NCI-H345 (cell line): ENCODE measurements around the gene CMBL.
"Not testable (repeated sequence)": the region's sequence is repeated elsewhere in the genome, so short reads cannot be mapped to it uniquely, and the experiment has no call there.

Source experiments
- DNase-seq: peaks from one replicate; lab custom pipeline; 2025; lab: John Stamatoyannopoulos, UW

CMBL gene

GRCh38 chr5:10307206-10308148, at the start of gene CMBL:
Gene CMBL (minus strand): TSS chr5:10307902. CDS start chr5:10290762, 17,140 bp downstream.
- DNase-seq: peak; percentile 74

- peak; percentile 12 for DNase-seq
Observed at GRCh38 chr5:10355071-10355889, 47.6 kb upstream of the CMBL start.

DNA sequence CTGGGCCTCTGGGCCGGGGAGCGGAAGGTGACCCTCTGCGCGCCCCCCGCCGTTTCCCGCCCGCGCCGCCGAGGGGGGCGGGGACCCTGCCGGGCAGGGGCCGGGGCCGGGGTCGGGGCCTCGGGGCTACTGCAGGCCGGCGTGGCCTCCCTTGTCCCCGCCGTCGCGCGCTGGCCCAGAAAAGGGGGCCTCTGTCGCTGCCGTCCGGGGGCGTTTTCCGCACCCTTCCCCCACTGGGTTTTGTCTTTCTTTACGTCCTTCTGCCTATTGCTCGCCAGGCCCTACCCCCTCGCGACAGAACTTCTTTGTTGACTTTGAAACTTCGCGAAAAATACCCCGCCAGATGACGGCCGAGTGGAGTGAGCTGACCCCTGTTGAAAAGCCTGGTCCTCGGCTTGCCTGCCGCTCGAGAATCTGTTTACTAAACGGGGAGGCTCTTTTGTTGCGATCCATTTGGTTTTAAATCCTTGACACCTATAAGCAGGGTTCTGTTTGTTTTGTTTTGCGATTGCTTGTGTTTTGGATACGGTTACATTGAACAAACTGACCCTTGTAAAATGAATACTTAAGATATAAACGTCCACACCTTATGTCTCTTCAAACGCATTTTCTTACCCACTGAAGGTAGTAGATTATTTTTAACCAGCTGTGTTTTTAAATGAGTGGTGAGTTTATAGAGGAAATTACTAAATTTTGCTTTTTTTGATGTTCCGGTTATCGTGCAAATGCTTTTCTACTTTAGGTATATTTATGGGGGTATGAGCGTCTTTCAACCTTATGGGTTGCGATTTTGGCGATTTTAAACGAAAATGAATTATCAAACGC, 46.6 kb upstream of the CMBL start:
- peak; percentile 47 for DNase-seq

- peak; percentile 98 for DNase-seq
Observed at GRCh38 chr5:10353241-10354047, 45.7 kb upstream of the CMBL start, which contains the start of gene MARCHF6. Gene MARCHF6 (plus strand): TSS chr5:10353695. CDS start chr5:10353899, 204 bp downstream.

DNA sequence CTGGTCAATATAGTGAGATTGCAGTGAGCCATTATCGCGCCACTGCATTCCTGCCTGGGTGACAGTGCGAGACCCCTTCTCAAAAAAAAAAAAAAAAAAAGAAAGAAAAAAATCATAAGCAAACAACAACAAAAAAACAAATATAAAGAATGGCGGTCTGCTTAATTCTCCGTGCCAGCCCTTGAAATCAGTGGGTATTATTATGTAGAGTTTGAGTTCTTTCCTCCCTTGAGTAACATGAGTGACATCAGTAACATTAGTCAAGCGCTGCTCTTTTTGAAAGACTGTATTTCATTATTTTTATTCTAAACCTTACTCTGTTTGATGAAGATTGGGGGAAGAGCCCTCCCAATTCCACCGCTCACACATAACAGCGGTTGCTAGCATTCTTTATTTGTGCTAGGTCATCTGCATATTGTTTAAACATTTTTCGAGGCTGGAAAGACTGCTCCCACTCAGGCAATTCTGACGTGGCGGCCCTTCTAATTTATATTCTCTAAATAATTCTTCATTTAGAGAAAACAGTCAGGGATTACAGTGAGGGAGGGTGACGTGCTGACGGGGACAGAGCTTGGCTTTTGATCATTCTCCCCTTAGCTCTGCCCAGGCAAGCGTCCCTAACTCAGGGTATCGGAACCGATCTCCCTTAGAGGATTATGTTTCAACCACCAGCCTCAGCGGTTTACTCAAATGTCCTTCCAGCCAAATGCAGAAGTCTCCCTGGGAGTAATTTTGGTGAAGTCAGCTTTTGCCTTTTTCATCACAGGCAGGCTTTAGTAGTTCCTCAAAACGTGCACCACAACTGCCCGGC, 44.9 kb upstream of the CMBL start:
- DNase-seq: no peak

GRCh38 chr5:10351919-10352318, 44.2 kb upstream of the CMBL start:
- no peak for DNase-seq

GRCh38 chr5:10351199-10351905, 43.6 kb upstream of the CMBL start:
- peak; percentile 41 for DNase-seq

DNA sequence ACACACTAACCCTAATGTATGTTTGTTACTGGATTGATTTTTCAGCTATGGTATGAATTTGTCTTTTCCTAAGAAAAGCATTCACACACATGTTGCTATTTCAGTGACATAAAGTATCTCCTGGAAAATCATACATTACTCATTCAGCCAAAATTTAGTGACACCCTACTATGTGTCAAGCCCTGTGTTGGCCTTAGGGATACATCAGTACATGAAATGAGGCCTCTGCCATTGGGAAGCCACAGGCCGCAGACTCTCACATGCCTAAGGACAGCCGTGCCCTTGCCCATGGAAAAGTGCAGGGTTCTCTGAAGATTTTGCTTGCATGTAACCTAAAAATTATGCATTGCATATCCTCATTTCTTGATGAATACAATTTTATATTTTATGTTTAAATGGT, 40.6 kb upstream of the CMBL start:
- no peak for DNase-seq

DNA sequence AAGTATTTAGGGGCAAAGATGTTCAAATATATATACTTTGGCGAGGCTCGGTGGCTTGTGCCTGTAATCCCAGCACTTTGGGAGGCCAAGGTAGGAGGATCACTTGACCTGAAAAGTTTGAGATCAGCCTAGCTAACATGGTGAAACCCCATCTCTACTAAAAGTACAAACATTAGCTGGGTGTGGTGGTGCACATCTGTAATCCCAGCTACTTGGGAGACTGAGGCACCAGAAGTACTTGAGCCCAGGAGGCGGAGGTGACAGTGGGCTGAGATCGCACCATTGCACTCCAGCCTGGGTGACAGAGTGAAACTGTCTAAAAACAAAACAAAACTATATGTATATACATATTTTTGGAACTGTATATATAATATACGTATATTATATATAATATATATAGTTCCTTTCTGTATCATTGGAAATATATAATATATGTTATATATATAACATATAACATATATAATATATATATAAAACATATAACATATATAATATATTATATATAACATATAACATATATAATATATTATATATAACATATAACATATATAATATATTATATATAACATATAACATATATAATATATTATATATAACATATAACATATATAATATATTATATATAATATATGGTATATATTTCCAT, 36.9 kb upstream of the CMBL start:
- not testable (repeated sequence) for DNase-seq

DNA sequence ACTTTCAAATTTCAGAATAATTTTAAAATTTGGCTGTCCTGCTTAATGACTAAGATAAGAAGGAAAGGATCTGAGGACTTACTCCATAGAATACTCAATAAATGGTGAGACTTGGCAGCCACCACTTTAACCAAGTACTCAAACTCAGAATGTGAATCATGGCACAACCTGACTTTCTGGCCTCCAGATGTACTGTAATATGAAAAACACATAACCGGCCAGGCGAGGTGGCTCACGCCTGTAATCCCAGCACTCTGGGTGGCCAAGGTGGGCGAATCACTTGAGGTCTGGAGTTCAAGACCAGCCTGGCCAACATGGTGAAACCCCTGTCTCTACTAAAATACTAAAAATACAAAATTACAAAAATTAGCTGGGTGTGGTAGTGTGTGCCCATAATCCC, 35.8 kb upstream of the CMBL start:
- DNase-seq: no peak

DNA sequence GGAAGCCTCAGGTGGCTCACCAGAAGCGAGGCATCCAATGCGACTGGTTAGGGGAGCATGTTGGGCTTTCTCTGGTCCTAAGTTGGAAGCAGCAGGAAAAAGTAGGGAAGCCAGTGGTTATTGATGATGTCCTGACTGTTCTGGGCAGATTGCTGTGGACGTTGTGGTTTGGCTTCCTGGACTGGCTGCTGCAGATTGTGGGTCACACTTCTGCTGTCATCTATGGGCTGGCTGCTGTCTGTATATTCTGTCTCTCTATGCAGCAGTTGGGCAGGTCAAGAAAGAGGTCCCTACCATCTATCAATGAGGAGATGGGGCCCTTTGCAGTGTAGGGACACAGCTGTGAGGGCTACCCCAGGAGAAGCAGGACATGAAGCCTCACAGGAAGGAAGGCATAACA, 32.3 kb upstream of the CMBL start:
- DNase-seq: no peak

GRCh38 chr5:10339058-10339811, 31.5 kb upstream of the CMBL start:
- peak; percentile 93 for DNase-seq

DNA sequence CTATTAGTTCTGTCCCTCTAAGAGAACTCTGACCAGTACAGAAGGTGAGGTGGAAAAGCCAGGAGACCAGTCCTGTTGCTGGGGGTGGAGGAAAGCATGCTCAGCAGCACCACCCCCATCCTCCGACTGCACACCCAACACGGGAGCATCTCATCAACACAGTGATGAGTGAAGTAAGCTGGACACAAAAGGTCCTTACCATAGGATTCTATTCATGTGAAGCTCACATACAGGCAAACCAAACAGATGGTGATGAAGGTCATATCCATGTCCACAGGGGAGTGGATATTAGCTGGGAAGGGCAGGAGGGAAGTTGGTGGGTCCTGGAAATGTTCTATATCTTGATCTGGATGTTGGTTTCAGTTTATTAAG, 31.0 kb upstream of the CMBL start:
- peak; percentile 68 for DNase-seq

- peak; percentile 25 for DNase-seq
Observed at GRCh38 chr5:10337986-10338385, 30.3 kb upstream of the CMBL start.

- no peak for DNase-seq
Observed at GRCh38 chr5:10337107-10337506, 29.4 kb upstream of the CMBL start.

DNA sequence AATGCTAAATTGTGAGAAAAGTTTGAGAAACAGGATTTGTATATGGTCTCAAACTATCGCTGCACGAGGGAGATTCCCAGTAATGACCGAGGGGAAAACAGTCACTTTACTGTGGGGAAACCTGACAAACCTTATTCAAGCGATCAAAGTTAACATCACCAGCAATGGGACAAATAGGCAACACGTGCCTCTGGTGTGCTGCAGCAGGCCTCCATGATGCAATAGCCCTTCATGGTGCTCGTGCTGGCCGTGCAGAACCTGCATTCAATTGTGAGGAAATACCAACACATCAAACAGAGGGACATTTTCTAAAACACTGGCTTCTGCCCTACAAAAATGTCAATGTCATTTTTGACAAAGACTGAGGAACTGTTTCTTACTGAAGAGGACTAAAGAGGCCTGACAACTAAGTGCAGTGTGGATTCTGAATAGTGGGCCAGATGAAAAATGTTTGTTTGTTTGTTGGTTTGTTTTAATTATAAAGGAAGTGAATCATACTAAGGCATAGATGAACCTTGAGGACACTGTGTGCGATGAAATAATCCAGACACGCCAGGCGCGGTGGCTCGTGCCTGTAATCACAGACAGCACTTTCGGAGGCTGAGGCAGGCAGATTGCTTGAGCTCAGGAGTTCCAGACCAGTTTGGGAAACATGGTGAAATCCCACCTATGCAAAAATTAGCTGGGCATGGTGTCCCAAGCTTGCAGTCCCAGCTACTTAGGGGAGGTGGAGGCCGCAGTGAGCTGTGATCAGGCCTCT, 28.2 kb upstream of the CMBL start:
- no peak for DNase-seq

- DNase-seq: no peak
Observed at GRCh38 chr5:10334831-10335230, 27.1 kb upstream of the CMBL start.
